HEK293 (cell line): ENCODE measurements around the gene LY6G6D.

Source experiments
- CTCF ChIA-PET: fragments of 350-600 bp; formaldehyde crosslinking; extraction: SDS; loops from one replicate; lab custom pipeline; 2021; ENCODE audit warnings: antibody characterized with exemption; lab: Yijun Ruan, JAX
- POLR2A ChIA-PET: fragments of 300-600 bp; formaldehyde crosslinking; extraction: SDS; loops from one replicate; lab custom pipeline; 2020; ENCODE audit warnings: antibody characterized with exemption, inconsistent platforms; lab: Yijun Ruan, JAX
- H3K27ac ChIP-seq: fragments of 200-500 bp; sonication (Bioruptor generic); 2 replicates; pipeline ENCODE4 v1.5.1; 2014; ENCODE audit warnings: low read depth, low read length, control low read depth, inconsistent platforms; ENCODE audit errors: extremely low read depth
- H3K36me3 ChIP-seq, 2 experiments: fragments of 200-500 bp in 1 of 2; sonication (Bioruptor generic) in 1 of 2; 1 replicate in 1 of 2; 2 replicates in 1 of 2; pipeline ENCODE4 v1.5.1; 2014 to 2017; ENCODE audit warnings: inconsistent platforms in 2 of 2, low read length in 2 of 2; ENCODE audit not compliant: control insufficient read depth in 2 of 2, insufficient read depth in 1 of 2
- H3K4me1 ChIP-seq: fragments of 200-500 bp; sonication (Bioruptor generic); 2 replicates; pipeline ENCODE4 v1.5.1; 2014; ENCODE audit warnings: mild to moderate bottlenecking, low read length, inconsistent platforms; ENCODE audit not compliant: control insufficient read depth, insufficient read depth
- H3K4me3 ChIP-seq: 2 replicates; pipeline ENCODE4 v1.5.1; 2011; ENCODE audit warnings: low read depth, mild to moderate bottlenecking, control low read depth, low read length, moderate library complexity
- H3K9me3 ChIP-seq: fragments of 200-500 bp; sonication (Bioruptor generic); 2 replicates; pipeline ENCODE4 v1.5.1; 2014; ENCODE audit warnings: low read depth, low read length, inconsistent platforms; ENCODE audit not compliant: control insufficient read depth, insufficient read depth
- BCL6B ChIP-seq: fragments of 450-650 bp; formaldehyde crosslinking; IDR thresholded peaks from 2 replicates; pipeline ENCODE4 v1.5.1; 2017; ENCODE audit warnings: missing biosample characterization, missing genetic modification characterization
- CTCF ChIP-seq: fragments of 450-650 bp; formaldehyde crosslinking; IDR thresholded peaks from 2 replicates; pipeline ENCODE4 v1.5.1; 2016; ENCODE audit warnings: missing biosample characterization, missing genetic modification characterization
- EGR2 ChIP-seq: fragments of 450-650 bp; formaldehyde crosslinking; IDR thresholded peaks from 2 replicates; pipeline ENCODE4 v1.5.1; 2016; ENCODE audit warnings: low read depth, missing biosample characterization, missing genetic modification characterization
- KLF17 ChIP-seq: fragments of 450-650 bp; formaldehyde crosslinking; IDR thresholded peaks from 2 replicates; pipeline ENCODE4 v1.5.1; 2016; ENCODE audit warnings: missing biosample characterization, missing genetic modification characterization
- MEIS1 ChIP-seq: sonication (generic); formaldehyde crosslinking; IDR thresholded peaks from 2 replicates; pipeline ENCODE4 v1.8.1; 2022; ENCODE audit warnings: missing genetic modification reagents, mild to moderate bottlenecking, borderline replicate concordance
- MZF1 ChIP-seq: fragments of 450-650 bp; formaldehyde crosslinking; IDR thresholded peaks from 2 replicates; pipeline ENCODE4 v1.5.1; 2017; ENCODE audit warnings: missing biosample characterization, missing genetic modification characterization, borderline replicate concordance
- SCRT1 ChIP-seq: fragments of 450-650 bp; formaldehyde crosslinking; IDR thresholded peaks from 2 replicates; pipeline ENCODE4 v1.5.1; 2016; ENCODE audit warnings: missing biosample characterization, missing genetic modification characterization, borderline replicate concordance
- SP7 ChIP-seq: fragments of 450-650 bp; formaldehyde crosslinking; IDR thresholded peaks from 2 replicates; pipeline ENCODE4 v1.5.1; 2016; ENCODE audit warnings: missing biosample characterization, missing genetic modification characterization
- YY2 ChIP-seq: fragments of 450-650 bp; formaldehyde crosslinking; IDR thresholded peaks from 2 replicates; pipeline ENCODE4 v1.5.1; 2016; ENCODE audit warnings: missing biosample characterization, missing genetic modification characterization
- ZBTB20 ChIP-seq: fragments of 450-650 bp; formaldehyde crosslinking; IDR thresholded peaks from 2 replicates; pipeline ENCODE4 v1.5.1; 2016; ENCODE audit warnings: missing biosample characterization, missing genetic modification characterization
- ZEB2 ChIP-seq: fragments of 450-650 bp; formaldehyde crosslinking; IDR thresholded peaks from 2 replicates; pipeline ENCODE4 v1.5.1; 2016; ENCODE audit warnings: missing biosample characterization, missing genetic modification characterization
- ZFHX2 ChIP-seq: fragments of 450-650 bp; formaldehyde crosslinking; conservative IDR thresholded peaks from 2 replicates; pipeline ENCODE4 v1.5.1; 2016; ENCODE audit warnings: missing biosample characterization, missing genetic modification characterization
- ZFP3 ChIP-seq: fragments of 450-650 bp; formaldehyde crosslinking; IDR thresholded peaks from 2 replicates; pipeline ENCODE4 v1.5.1; 2016; ENCODE audit warnings: low read depth, missing biosample characterization, missing genetic modification characterization
- ZNF133 ChIP-seq: fragments of 450-650 bp; formaldehyde crosslinking; IDR thresholded peaks from 2 replicates; pipeline ENCODE4 v1.5.1; 2016; ENCODE audit warnings: missing biosample characterization, missing genetic modification characterization
- ZNF140 ChIP-seq: fragments of 450-650 bp; formaldehyde crosslinking; IDR thresholded peaks from 2 replicates; pipeline ENCODE4 v1.5.1; 2016; ENCODE audit warnings: missing biosample characterization, missing genetic modification characterization
- ZNF2 ChIP-seq: fragments of 450-650 bp; formaldehyde crosslinking; IDR thresholded peaks from 2 replicates; pipeline ENCODE4 v1.5.1; 2016; ENCODE audit warnings: missing biosample characterization, missing genetic modification characterization
- ZNF324 ChIP-seq: fragments of 450-650 bp; formaldehyde crosslinking; IDR thresholded peaks from 2 replicates; pipeline ENCODE4 v1.5.1; 2016; ENCODE audit warnings: missing biosample characterization, missing genetic modification characterization
- ZNF341 ChIP-seq: fragments of 450-650 bp; formaldehyde crosslinking; IDR thresholded peaks from 2 replicates; pipeline ENCODE4; 2016; ENCODE audit warnings: low read depth, missing biosample characterization, missing genetic modification characterization
- ZNF362 ChIP-seq: fragments of 450-650 bp; formaldehyde crosslinking; IDR thresholded peaks from 2 replicates; pipeline ENCODE4 v1.5.1; 2016; ENCODE audit warnings: missing biosample characterization, missing genetic modification characterization
- ZNF423 ChIP-seq: fragments of 450-650 bp; formaldehyde crosslinking; IDR thresholded peaks from 2 replicates; pipeline ENCODE4 v1.5.1; 2016; ENCODE audit warnings: missing biosample characterization, missing genetic modification characterization
- ZNF449 ChIP-seq: fragments of 450-650 bp; formaldehyde crosslinking; IDR thresholded peaks from 2 replicates; pipeline ENCODE4 v1.5.1; 2017; ENCODE audit warnings: missing biosample characterization, mild to moderate bottlenecking, missing genetic modification characterization, moderate library complexity
- ZNF544 ChIP-seq: fragments of 450-650 bp; formaldehyde crosslinking; IDR thresholded peaks from 2 replicates; pipeline ENCODE4 v1.5.0; 2017; ENCODE audit warnings: missing biosample characterization, missing genetic modification characterization
- ZNF560 ChIP-seq: fragments of 450-650 bp; formaldehyde crosslinking; IDR thresholded peaks from 2 replicates; pipeline ENCODE4 v1.5.1; 2017; ENCODE audit warnings: missing biosample characterization, missing genetic modification characterization, borderline replicate concordance
- ZNF585B ChIP-seq: fragments of 450-650 bp; formaldehyde crosslinking; IDR thresholded peaks from 2 replicates; pipeline ENCODE4 v1.5.1; 2016; ENCODE audit warnings: missing biosample characterization, missing genetic modification characterization
- ZNF621 ChIP-seq: fragments of 450-650 bp; formaldehyde crosslinking; IDR thresholded peaks from 2 replicates; pipeline ENCODE4 v1.5.1; 2017; ENCODE audit warnings: missing biosample characterization, missing genetic modification characterization
- ZNF629 ChIP-seq: fragments of 450-650 bp; formaldehyde crosslinking; IDR thresholded peaks from 2 replicates; pipeline ENCODE4 v1.5.1; 2017; ENCODE audit warnings: missing biosample characterization, missing genetic modification characterization
- ZNF747 ChIP-seq: fragments of 450-650 bp; formaldehyde crosslinking; IDR thresholded peaks from 2 replicates; pipeline ENCODE4 v1.5.1; 2016; ENCODE audit warnings: missing biosample characterization, missing genetic modification characterization

Gene LY6G6D

GRCh38 chr6:31711233-31711632 lies 3.9 kb upstream of the LY6G6D start (continued):
- TF ChIP-seq BCL6B (no peak), SP7 (tag by site-specific recombination) (0 out of 2 replicates have a peak, but pooled peaks have one; percentile 30), ZNF133 (tag by site-specific recombination) (no peak), MZF1 (tag by site-specific recombination) (no peak), ZNF362 (tag by site-specific recombination) (no peak), ZNF324 (tag by site-specific recombination) (no peak), ZNF585B (no peak), ZFP3 (no peak), KLF17 (tag by site-specific recombination) (peak; percentile 89), ZNF621 (tag by site-specific recombination) (no peak), ZNF747 (tag by site-specific recombination) (no peak), ZNF2 (tag by site-specific recombination) (no peak), ZNF560 (tag by site-specific recombination) (no peak), SCRT1 (no peak), ZNF544 (tag by site-specific recombination) (no peak), ZNF629 (no peak), ZEB2 (no peak), ZNF341 (tag by site-specific recombination) (peak; percentile 34; the same call in 1 of the 2 replicates), MEIS1 (CRISPR knock-in tag) (no peak), ZNF423 (tag by site-specific recombination) (no peak), ZNF140 (tag by site-specific recombination) (no peak), ZNF449 (tag by site-specific recombination) (no peak), YY2 (tag by site-specific recombination) (no peak)
- TF ChIP-seq, all 188 proteins: peak for 5

GRCh38 chr6:31712296-31712695 lies 2.9 kb upstream of the LY6G6D start:
- TF ChIP-seq CTCF (tag by site-specific recombination) (peak; percentile 42; the same call in 1 of the 2 replicates), EGR2 (tag by site-specific recombination) (0 out of 2 replicates have a peak, but pooled peaks have one; percentile 13), ZNF621 (tag by site-specific recombination) (no peak), ZBTB20 (tag by site-specific recombination) (0 out of 2 replicates have a peak, but pooled peaks have one; percentile 33), ZFHX2 (tag by site-specific recombination) (peak; percentile 50), ZNF140 (tag by site-specific recombination) (no peak)
- Histone ChIP-seq H3K4me1 (peaks cover 4% of the 10 kb centered on the region), H3K27ac (no peak overlapping the region), H3K36me3 (no peaks in the 10 kb centered on the region), H3K4me3 (no peak overlapping the region), H3K9me3 (no peaks in the 10 kb centered on the region)
- ChIA-PET CTCF (interaction anchor here (0.7 to 1.2 kb wide), 2 partner anchors 60 to 240 kb away, joined by 3 to 5 read pairs; no protein-coding TSS in a partner anchor), POLR2A (interaction anchor here (0.5 to 2.3 kb wide), 9 partner anchors 9 to 120 kb away, joined by 3 to 12 read pairs (median 4); partner anchors contain the start of genes ABHD16A, DDAH2, HSPA1B and MSH5)
